AG04450 (cell line): Measurements from ENCODE around the gene E2F2. TPM values are rescaled to one million over a fixed set of nuclear protein-coding genes. Genes with fewer than 3 reads are reported as not detected.

Source experiments
- CTCF ChIA-PET: fragments of 300-600, 350-600 bp; formaldehyde crosslinking; extraction: SDS; loops from one replicate; lab custom pipeline; 2022; ENCODE audit warnings: antibody characterized with exemption, inconsistent platforms; lab: Charles Lee
- POLR2A ChIA-PET: fragments of 350-600 bp; formaldehyde crosslinking; extraction: SDS; loops from one replicate; lab custom pipeline; 2021; ENCODE audit warnings: antibody characterized with exemption, inconsistent platforms; lab: Yijun Ruan, JAX
- DNase-seq: peaks from one replicate; pipeline ENCODE4 v3.0.0-alpha.2; 2011; ENCODE audit warnings: low read depth, low spot score
- H3K27ac ChIP-seq: one replicate; pipeline ENCODE4 v1.5.1; 2012; ENCODE audit warnings: low read depth, low read length, control low read depth
- H3K27me3 ChIP-seq: one replicate; pipeline ENCODE4 v1.6.0; 2012; ENCODE audit warnings: low read length; ENCODE audit not compliant: control insufficient read depth, insufficient read depth
- H3K4me3 ChIP-seq: 2 replicates; pipeline ENCODE4 v1.5.1; 2011; ENCODE audit warnings: mild to moderate bottlenecking, low read depth, low read length, control low read depth
- H3K9me3 ChIP-seq: 2 replicates; pipeline ENCODE4 v1.5.1; 2012; ENCODE audit warnings: low read length; ENCODE audit not compliant: control insufficient read depth, insufficient read depth
- polyA plus RNA-seq: library from polyadenylated mRNA; depleted of rRNA; stranded (reverse); fragments of >200 nt; gene quantifications from 2 replicates; pipeline ENCODE4 v1.2.3, GENCODE V29; 2011
- TF ChIP-seq, protein P1 (sequence below): IDR thresholded peaks from 2 replicates; pipeline ENCODE4 v1.5.1; 2011; ENCODE audit warnings: low read depth, low read length, control low read depth, inconsistent platforms

E2F2 gene
- polyA plus RNA-seq, 1 experiment, result 0.06 TPM

DNA sequence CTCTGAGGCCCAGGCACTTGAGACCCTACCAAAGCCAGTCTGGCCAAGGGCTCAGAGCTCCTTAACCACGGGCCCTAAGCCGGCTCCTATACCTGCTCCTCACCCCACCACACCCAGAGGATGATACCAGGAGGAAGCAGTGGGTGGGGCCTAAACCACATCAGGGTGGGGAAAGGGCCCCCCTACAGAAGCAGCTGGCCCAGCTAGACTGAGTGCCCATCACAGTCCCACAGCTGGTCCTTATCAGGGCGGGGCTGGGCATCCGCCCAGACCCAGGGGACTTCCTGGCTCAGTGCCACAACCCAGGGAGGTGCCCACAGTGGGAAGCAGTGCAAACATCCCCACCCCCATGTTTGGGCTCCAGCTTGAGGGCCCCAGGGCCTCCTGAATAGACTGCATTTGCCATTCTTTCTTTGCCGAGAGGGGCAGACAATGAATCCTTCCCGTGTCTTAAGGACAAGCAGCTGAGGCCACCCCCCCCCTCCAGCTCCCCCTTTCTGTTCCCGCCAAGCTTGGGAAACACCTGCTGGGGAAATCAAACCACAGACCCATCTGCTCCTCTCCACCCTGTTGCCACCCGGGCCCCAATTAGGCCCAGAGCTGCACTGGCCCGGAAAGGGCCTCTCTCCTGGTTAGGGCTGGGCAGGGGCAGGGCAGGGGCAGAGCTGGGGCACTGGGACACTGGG, 6.2 kb downstream of the E2F2 start:
- TF ChIP-seq, protein P1, sequence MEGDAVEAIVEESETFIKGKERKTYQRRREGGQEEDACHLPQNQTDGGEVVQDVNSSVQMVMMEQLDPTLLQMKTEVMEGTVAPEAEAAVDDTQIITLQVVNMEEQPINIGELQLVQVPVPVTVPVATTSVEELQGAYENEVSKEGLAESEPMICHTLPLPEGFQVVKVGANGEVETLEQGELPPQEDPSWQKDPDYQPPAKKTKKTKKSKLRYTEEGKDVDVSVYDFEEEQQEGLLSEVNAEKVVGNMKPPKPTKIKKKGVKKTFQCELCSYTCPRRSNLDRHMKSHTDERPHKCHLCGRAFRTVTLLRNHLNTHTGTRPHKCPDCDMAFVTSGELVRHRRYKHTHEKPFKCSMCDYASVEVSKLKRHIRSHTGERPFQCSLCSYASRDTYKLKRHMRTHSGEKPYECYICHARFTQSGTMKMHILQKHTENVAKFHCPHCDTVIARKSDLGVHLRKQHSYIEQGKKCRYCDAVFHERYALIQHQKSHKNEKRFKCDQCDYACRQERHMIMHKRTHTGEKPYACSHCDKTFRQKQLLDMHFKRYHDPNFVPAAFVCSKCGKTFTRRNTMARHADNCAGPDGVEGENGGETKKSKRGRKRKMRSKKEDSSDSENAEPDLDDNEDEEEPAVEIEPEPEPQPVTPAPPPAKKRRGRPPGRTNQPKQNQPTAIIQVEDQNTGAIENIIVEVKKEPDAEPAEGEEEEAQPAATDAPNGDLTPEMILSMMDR, result no peak
- POLR2A ChIA-PET, result interaction anchor here (0.7 kb wide), 1 partner anchor 10 kb away, joined by 4 read pairs; no protein-coding TSS in a partner anchor
- H3K27me3 ChIP-seq, result no peaks in the 10 kb centered on the region
- H3K27ac ChIP-seq, result no peak overlapping the region
- DNase-seq, result no peak
- CTCF ChIA-PET, result interaction anchor here (0.5 to 2.4 kb wide), 3 partner anchors 21 to 28 kb away, joined by 3 to 10 read pairs (median 4); no protein-coding TSS in a partner anchor
- no peak overlapping the region for H3K4me3 ChIP-seq
- H3K9me3 ChIP-seq, result no peaks in the 10 kb centered on the region; the same call in 1 of the 2 replicates

DNA sequence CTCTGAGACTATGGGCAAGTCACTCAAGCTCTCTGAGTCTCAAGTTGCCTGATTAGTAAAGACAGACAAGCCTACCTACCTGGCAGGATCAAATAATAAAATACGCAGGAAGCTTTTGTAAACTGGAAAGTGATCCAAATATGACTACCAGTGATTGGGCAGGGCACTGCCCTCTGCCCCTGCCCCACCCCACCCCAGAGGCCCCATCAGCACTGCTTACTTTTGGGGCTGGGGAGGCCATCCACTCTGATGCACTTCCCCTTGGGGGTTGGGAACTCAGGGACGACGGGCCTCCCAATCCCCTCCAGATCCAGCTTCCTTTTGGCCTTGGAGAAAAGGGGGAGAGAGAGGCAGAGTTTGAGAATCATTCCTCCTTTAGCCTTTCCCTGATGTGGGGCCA, 6.9 kb downstream of the E2F2 start:
- CTCF ChIA-PET, result interaction anchor here (0.5 to 2.4 kb wide), 2 partner anchors 20 to 27 kb away, joined by 4 to 10 read pairs; no protein-coding TSS in a partner anchor
- H3K4me3 ChIP-seq, result no peak overlapping the region
- H3K9me3 ChIP-seq, result no peaks in the 10 kb centered on the region; the same call in 1 of the 2 replicates
- no peak for DNase-seq
- TF ChIP-seq, protein P1, result no peak
- H3K27me3 ChIP-seq, result no peaks in the 10 kb centered on the region
- POLR2A ChIA-PET, result no interaction called here
- no peak overlapping the region for H3K27ac ChIP-seq

DNA sequence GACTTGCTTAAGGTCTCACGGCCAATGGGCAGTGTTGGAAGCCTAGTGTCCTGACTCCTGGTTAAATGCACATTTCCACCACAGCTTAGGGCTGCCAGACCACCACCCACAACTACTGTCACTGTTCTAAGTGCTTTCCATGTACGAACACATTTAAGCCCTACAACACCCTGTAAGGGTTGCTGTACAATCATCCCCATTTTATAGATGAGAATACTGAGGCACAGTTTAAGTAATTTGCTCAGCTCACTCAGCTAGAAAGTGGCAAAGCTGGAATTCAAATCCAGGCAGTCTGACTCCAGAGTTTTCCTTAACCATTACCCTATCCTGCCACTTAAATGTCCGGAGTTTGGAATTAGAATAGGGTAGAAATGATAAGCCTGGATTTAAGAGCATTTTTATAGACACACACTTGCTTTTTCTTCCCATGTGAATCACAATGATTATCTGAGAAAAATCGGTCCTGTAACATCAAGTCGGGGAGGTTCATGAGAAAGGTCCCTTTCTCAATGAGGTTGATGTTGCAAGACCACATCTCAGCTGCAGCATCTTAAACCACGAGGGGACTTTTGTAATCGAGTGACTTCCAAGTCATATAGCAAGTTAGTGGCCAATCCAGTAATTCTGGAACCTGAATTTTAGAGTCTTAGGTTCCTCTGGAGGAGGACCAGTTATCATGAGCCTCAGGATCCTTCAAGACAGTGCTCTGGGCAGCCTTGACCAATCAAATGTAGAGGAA, 8.6 kb downstream of the E2F2 start:
- TF ChIP-seq, protein P1, result no peak
- H3K4me3 ChIP-seq, result no peak overlapping the region
- no peaks in the 10 kb centered on the region for H3K27me3 ChIP-seq
- ChIA-PET CTCF (interaction anchor here (2.1 kb wide), 1 partner anchor 26 kb away, joined by 10 read pairs; no protein-coding TSS in a partner anchor), POLR2A (no interaction called here)
- H3K27ac ChIP-seq, result no peak overlapping the region
- no peak for DNase-seq
- H3K9me3 ChIP-seq, result no peaks in the 10 kb centered on the region; the same call in 1 of the 2 replicates

DNA sequence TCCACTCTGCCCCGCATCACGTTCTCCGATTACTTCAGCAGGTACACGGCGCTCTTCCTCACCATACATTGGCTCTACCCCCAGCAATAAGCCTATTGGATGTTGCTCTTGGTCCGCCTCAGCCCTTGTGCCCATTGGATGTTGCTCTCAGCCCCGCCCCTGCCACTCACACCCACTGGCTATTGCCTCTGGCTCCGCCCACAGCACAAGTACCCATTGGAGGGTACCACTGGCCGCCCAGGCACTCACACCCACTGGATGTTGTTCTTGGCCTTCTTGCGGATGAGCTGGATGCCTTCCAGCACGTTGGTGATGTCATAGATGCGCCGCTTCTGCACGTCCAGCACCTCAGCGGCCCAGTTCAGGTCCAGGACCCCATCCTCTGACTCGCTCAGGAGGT, 9.4 kb downstream of the E2F2 start:
- no peak for DNase-seq
- Histone ChIP-seq H3K27ac (no peak overlapping the region), H3K27me3 (no peaks in the 10 kb centered on the region), H3K4me3 (no peak overlapping the region), H3K9me3 (no peaks in the 10 kb centered on the region; the same call in 1 of the 2 replicates)
- POLR2A ChIA-PET, result no interaction called here
- TF ChIP-seq, protein P1, result no peak
- CTCF ChIA-PET, result interaction anchor here (0.8 to 2.1 kb wide), 2 partner anchors 25 to 116 kb away, joined by 3 to 10 read pairs; no protein-coding TSS in a partner anchor
